Measurements from ENCODE around the gene CD28.

CD28 gene

DNA sequence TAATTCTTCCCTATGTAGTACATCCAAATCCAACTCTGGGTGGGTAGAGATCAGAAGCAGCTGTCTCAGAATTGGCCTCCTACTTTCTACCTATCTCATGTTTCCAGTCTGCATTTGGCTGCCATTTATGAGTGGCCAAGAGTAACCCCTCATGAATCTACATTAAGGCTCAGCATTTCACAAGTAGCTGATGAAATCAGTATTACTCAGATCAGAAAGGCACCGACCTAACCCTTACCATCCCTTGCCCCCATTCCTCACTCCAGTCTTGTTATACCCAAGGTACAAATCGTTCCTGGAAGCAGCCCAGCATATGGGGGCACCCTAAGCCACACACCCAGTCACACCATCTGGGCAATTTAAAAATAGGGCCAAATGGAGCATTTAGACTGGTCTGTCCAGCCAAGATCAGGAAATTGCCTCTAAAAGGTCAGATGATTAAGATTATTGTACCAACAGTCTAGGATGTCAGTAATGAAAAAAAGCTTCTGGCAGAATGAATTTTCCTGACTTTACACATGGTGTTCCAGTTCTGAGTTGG is 37.1 kb downstream of the CD28 start:
- no peaks in the 10 kb centered on the region for H3F3A ChIP-seq (ENCODE audit: insufficient read depth, low read length)

DNA sequence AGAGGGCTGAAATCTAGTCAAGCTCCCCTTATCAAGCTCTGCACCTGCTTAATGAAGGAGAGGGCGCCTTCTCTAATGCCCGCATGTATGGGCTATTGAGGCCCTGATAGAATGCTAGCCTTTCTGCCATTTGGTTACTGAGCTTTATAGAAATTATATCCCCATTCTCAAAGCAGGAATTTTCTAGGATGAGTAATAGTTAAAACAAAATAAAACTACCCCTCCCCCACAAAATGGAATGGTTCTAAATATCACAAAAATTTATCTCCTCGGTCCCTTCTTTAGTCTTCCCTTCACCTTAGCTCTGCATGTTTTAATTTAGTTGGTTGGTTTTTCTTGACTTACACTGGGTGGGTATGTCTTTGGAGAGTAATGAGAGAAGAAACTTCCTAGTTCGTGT is 37.7 kb downstream of the CD28 start:
- H3K9me3 ChIP-seq (ENCODE audit: low read length), result no peaks in the 10 kb centered on the region
- peaks cover 17% of the 10 kb centered on the region for H3K4me1 ChIP-seq (ENCODE audit: insufficient read depth, low read length, severe bottlenecking)
- H3K27ac ChIP-seq (ENCODE audit: low read depth, low read length, poor library complexity, severe bottlenecking), result no peak overlapping the region
- TF ChIP-seq CTCF (IDR thresholded peaks at IDR 0.05; ENCODE audit: low read length) (no peak), EZH2 (IDR thresholded peaks at IDR 0.05; ENCODE audit: borderline replicate concordance, low read length) (no peak)
- H3F3A ChIP-seq (ENCODE audit: insufficient read depth, low read length), result no peaks in the 10 kb centered on the region
- H4K20me1 ChIP-seq (ENCODE audit: insufficient read depth, low read length), result no peaks in the 10 kb centered on the region
- no peaks in the 10 kb centered on the region; the same call in 1 of the 2 replicates for H3K36me3 ChIP-seq (ENCODE audit: insufficient read depth, low read length)
- no peaks in the 10 kb centered on the region for H3K9me2 ChIP-seq (ENCODE audit: low read depth, low read length)
- H3K79me2 ChIP-seq (ENCODE audit: insufficient read depth, low read length), result no peaks in the 10 kb centered on the region
- no peaks in the 10 kb centered on the region for H3K27me3 ChIP-seq (ENCODE audit: insufficient read depth, low read length)
- H3K4me3 ChIP-seq (ENCODE audit: low read depth, low read length, poor library complexity, severe bottlenecking), result no peak overlapping the region
- no peak overlapping the region for H3K9ac ChIP-seq (ENCODE audit: low read length)
- no peak overlapping the region for H2AFZ ChIP-seq (ENCODE audit: low read length)
- H3K4me2 ChIP-seq (ENCODE audit: low read length), result no peak overlapping the region

More for the DNA sequence above, 37.1 kb downstream of the CD28 start:
- TF ChIP-seq CTCF (IDR thresholded peaks at IDR 0.05; ENCODE audit: low read length) (no peak), EZH2 (IDR thresholded peaks at IDR 0.05; ENCODE audit: borderline replicate concordance, low read length) (no peak)
- H3K27me3 ChIP-seq (ENCODE audit: insufficient read depth, low read length), result no peaks in the 10 kb centered on the region
- H3K4me2 ChIP-seq (ENCODE audit: low read length), result no peak overlapping the region
- H3K27ac ChIP-seq (ENCODE audit: low read depth, low read length, poor library complexity, severe bottlenecking), result no peak overlapping the region
- no peak overlapping the region for H3K9ac ChIP-seq (ENCODE audit: low read length)
- no peaks in the 10 kb centered on the region for H3K9me3 ChIP-seq (ENCODE audit: low read length)
- H3K4me1 ChIP-seq (ENCODE audit: insufficient read depth, low read length, severe bottlenecking), result peaks cover 17% of the 10 kb centered on the region
- no peaks in the 10 kb centered on the region for H3K79me2 ChIP-seq (ENCODE audit: insufficient read depth, low read length)
- H4K20me1 ChIP-seq (ENCODE audit: insufficient read depth, low read length), result no peaks in the 10 kb centered on the region
- no peaks in the 10 kb centered on the region for H3K9me2 ChIP-seq (ENCODE audit: low read depth, low read length)
- H3K4me3 ChIP-seq (ENCODE audit: low read depth, low read length, poor library complexity, severe bottlenecking), result no peak overlapping the region
- H3K36me3 ChIP-seq (ENCODE audit: insufficient read depth, low read length), result no peaks in the 10 kb centered on the region; the same call in 1 of the 2 replicates
- no peak overlapping the region for H2AFZ ChIP-seq (ENCODE audit: low read length)

DNA sequence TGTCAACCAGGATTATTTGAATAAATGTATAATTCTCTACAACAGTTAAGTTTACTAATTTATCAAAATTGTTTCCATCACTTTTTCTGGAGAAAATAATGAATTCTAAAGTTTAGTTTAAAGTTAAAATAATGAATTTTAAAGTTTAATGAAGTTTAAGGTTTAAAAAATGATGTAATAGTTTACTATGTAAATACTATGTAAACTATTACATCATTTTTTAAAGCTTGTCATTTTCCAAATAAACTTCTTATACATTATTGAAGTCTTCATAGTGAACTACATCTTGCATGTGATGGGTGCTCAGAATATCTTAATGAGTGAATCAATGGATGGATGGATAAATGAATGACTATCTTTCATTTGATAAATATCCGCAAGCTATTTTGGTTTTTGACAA is 38.8 kb downstream of the CD28 start:
- Histone ChIP-seq H4K20me1 (ENCODE audit: insufficient read depth, low read length) (no peaks in the 10 kb centered on the region), H3K27ac (ENCODE audit: low read depth, low read length, poor library complexity, severe bottlenecking) (no peak overlapping the region), H3K9ac (ENCODE audit: low read length) (no peak overlapping the region), H3K4me1 (ENCODE audit: insufficient read depth, low read length, severe bottlenecking) (peaks cover 17% of the 10 kb centered on the region), H3K4me3 (ENCODE audit: low read depth, low read length, poor library complexity, severe bottlenecking) (no peak overlapping the region), H3K4me2 (ENCODE audit: low read length) (no peak overlapping the region), H2AFZ (ENCODE audit: low read length) (no peak overlapping the region), H3K36me3 (ENCODE audit: insufficient read depth, low read length) (no peaks in the 10 kb centered on the region; the same call in 1 of the 2 replicates), H3K27me3 (ENCODE audit: insufficient read depth, low read length) (no peaks in the 10 kb centered on the region), H3K9me2 (ENCODE audit: low read depth, low read length) (no peaks in the 10 kb centered on the region), H3F3A (ENCODE audit: insufficient read depth, low read length) (no peaks in the 10 kb centered on the region), H3K79me2 (ENCODE audit: insufficient read depth, low read length) (no peaks in the 10 kb centered on the region), H3K9me3 (ENCODE audit: low read length) (no peaks in the 10 kb centered on the region)
- TF ChIP-seq EZH2 (IDR thresholded peaks at IDR 0.05; ENCODE audit: borderline replicate concordance, low read length), result no peak
- no peak for TF ChIP-seq CTCF (IDR thresholded peaks at IDR 0.05; ENCODE audit: low read length)
